GM19035 (cell line): ENCODE measurements around the gene CCDC121.

Experiments
- ATAC-seq: cut with Tn5 transposase; IDR thresholded peaks from one replicate; pipeline ENCODE4 v1.9.1; 2021; ENCODE audit not compliant: unreplicated experiment

The CCDC121 gene

DNA sequence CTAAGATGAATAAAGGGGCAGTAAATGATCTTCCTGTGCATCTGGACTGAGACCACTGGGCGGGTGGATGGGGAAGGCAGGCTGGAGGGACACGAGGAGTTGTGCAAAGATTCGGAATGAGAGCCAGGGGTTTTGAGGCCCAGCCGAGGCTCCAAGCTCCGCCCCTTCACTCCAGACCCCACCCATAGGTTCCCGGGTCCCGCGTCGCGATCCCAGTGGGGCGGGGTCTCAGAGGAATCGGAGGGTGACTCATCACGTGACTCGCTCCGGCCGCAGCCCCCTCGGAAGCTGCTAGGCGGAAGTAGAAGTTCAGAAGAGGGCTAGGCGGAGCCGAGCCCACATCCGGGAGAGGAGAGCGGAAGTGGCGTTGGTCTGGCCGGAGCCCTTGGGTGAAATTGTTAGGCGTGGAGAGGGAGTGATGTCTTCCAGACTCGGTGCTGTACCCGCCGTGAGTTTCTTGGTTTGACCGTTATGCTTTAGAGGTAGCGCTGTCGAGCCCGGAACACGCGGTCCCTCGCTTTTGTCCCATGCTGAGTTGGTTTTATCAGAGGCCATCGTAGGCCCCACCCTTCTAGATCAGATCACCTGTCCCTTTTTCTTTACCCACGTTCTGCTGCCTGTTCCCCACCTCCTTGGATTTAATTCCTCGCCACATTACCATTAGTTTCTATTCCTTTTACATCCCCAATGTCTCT, 46.0 kb downstream of the CCDC121 start, which contains the start of gene ZNF512:
Gene ZNF512, plus strand, starts transcription at position 348 of the 695 bp plus-strand sequence. Its CDS starts 71 bp downstream, at position 419.
- ATAC-seq, result peak; percentile 94

- no peak for ATAC-seq
Measured at GRCh38 chr2:27582129-27582694, 46.6 kb downstream of the CCDC121 start.

GRCh38 chr2:27581417-27582128, 47.2 kb downstream of the CCDC121 start:
- ATAC-seq, result no peak
